ENCODE results near the gene EFNA5.

DNA sequence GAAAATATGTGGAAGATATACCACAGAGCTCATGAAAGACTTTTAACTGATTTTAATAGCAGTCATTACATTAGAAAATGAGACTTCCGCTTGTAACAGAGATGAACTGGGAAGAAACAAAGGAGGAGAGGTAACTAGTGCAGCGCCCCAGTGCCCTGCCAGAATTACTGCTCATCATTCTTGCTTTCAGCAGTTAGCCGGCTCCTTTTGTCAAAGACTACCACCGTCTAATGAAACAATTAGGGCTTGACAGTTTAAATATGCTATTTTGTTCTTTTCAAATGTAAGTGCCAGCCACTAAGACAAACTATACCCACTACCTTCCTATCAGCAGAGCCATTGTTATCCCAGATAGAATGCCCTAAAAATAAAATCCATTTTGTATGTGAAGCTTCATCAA, 328.4 kb downstream of the EFNA5 start:
- TF ChIP-seq CTCF (IDR thresholded peaks at IDR 0.05) (no peak), POLR2A (IDR thresholded peaks at IDR 0.05) (no peak), POLR2AphosphoS5 (IDR thresholded peaks at IDR 0.05; ENCODE audit: insufficient read depth in 1 of 2, low read depth in 1 of 2) (no peak)

Measured in vagina (tissue), 2 donors.